Thyroid gland (tissue), 4 donors: ENCODE results near the gene PPIL4.

ENCODE experiments used
- POLR2A ChIP-seq, 2 donors: fragments of 450-650 bp; IDR thresholded peaks; one replicate each; pipeline ENCODE4 v1.6.1; 2017; ENCODE audit warnings: antibody characterized with exemption in 2 of 2, mild to moderate bottlenecking in 2 of 2, moderate library complexity in 1 of 2
- TF ChIP-seq, protein P1 (sequence below), 6 experiments: fragments of 200-600 bp in 3 of 6; fragments of 450-650 bp in 3 of 6; sonication (generic) in 3 of 6; IDR thresholded peaks; one replicate each; pipeline ENCODE4 v1.5.1; 2016 to 2019; ENCODE audit warnings: antibody characterized with exemption in 6 of 6, mild to moderate bottlenecking in 2 of 6, inconsistent platforms in 1 of 6, moderate library complexity in 1 of 6

DNA sequence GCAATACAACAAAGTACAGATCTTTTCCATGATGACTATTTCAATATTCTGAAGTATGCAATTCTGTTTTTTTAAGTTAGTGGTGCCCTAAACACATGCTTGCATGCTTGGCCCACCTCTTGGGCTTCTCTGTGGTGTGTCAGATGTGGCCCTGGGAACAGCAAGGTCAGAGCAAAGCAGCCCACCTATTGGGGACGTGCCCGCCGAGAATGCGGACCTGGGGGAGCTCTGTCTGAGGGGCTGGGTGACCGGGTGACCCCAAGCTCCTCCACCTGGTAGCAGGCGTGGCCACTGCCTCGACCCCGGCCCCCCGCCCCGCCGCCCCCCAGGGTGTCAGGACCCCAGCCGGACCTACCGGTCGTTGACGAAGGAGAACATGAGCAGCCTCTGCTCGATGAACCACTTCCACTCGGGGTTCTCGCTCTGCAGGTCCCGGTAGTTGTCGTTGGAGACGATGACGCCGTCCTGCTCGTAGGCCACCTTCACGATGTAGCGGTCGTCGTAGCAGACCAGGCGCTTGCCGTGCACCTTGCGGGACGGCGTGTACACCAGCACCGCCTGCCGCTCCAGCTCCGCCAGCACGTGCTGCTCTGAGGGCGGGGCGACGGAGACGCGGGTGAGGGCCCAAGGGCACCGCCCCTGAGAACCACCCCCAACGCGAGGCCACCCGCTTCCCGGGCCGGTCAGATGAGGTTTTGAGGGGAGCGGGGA lies 89.4 kb downstream of the PPIL4 start:
- TF ChIP-seq, protein P1, sequence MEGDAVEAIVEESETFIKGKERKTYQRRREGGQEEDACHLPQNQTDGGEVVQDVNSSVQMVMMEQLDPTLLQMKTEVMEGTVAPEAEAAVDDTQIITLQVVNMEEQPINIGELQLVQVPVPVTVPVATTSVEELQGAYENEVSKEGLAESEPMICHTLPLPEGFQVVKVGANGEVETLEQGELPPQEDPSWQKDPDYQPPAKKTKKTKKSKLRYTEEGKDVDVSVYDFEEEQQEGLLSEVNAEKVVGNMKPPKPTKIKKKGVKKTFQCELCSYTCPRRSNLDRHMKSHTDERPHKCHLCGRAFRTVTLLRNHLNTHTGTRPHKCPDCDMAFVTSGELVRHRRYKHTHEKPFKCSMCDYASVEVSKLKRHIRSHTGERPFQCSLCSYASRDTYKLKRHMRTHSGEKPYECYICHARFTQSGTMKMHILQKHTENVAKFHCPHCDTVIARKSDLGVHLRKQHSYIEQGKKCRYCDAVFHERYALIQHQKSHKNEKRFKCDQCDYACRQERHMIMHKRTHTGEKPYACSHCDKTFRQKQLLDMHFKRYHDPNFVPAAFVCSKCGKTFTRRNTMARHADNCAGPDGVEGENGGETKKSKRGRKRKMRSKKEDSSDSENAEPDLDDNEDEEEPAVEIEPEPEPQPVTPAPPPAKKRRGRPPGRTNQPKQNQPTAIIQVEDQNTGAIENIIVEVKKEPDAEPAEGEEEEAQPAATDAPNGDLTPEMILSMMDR (IDR thresholded peaks at IDR 0.05): no peak
- TF ChIP-seq POLR2A (IDR thresholded peaks at IDR 0.05): no peak
